Measurements from ENCODE around the gene PAQR7.
A peak's percentile ranks its signal among the peaks of the same experiment; 100 is the strongest.

Gene PAQR7

DNA sequence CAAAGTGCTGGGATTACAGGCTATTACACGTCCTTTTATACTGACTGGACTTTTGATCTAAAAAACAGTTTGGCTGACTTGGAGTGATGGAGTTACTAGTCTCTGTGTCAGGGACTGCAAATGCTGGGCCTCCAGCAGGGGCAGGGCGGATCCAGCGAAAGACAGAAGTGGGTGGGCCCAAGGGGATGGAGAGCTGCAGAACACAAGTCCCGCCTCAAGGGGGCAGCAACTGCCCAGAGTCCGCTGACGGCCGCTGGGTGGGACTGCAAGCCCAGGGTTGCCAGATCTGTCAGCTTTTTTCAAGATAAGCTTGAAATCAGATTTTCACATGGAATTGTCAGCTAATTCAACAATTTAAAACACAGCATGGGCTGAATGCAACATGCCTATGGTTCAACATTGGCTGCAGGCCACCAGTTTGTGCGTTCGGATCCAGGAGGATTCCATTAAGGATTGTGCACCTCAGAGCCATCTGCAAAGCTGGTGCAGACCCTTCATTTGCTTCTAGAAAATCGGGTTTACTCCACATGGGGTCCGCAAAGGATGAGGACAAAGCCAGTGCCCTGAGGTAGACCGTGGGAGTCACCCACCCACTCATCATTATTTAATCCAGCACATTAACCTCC is 20.0 kb upstream of the PAQR7 start:
- peak; percentile 90 for DNase-seq (ENCODE audit: low read depth)
- H3K4me3 ChIP-seq (ENCODE audit: low read length): no peak overlapping the region
- TF ChIP-seq, protein P1, sequence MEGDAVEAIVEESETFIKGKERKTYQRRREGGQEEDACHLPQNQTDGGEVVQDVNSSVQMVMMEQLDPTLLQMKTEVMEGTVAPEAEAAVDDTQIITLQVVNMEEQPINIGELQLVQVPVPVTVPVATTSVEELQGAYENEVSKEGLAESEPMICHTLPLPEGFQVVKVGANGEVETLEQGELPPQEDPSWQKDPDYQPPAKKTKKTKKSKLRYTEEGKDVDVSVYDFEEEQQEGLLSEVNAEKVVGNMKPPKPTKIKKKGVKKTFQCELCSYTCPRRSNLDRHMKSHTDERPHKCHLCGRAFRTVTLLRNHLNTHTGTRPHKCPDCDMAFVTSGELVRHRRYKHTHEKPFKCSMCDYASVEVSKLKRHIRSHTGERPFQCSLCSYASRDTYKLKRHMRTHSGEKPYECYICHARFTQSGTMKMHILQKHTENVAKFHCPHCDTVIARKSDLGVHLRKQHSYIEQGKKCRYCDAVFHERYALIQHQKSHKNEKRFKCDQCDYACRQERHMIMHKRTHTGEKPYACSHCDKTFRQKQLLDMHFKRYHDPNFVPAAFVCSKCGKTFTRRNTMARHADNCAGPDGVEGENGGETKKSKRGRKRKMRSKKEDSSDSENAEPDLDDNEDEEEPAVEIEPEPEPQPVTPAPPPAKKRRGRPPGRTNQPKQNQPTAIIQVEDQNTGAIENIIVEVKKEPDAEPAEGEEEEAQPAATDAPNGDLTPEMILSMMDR (IDR thresholded peaks at IDR 0.05; ENCODE audit: insufficient read depth, low read depth, low read length, missing control alignments): peak; percentile 95

DNA sequence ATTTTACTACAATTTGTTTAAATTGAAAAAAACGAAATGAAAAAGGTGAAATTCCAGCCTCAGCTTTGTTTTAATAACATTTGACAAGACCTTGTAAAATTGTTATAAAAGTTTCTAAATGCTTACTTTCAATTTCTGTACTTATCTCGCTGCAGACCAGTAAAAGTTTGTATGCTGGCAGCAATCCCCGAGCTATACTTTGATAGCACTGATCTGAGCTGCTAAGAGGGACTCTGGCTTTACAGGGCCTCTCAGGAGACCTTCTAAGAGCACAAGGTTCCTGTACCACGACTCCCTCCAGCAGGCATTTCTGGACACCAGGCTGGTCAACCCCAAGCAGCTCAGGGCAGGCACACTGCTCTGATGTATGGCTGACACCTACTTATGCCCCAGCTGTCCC is 17.6 kb upstream of the PAQR7 start:
- no peak for DNase-seq (ENCODE audit: low read depth)
- H3K4me3 ChIP-seq (ENCODE audit: low read length): no peak overlapping the region
- TF ChIP-seq, protein P1 (IDR thresholded peaks at IDR 0.05; ENCODE audit: insufficient read depth, low read depth, low read length, missing control alignments): no peak

DNA sequence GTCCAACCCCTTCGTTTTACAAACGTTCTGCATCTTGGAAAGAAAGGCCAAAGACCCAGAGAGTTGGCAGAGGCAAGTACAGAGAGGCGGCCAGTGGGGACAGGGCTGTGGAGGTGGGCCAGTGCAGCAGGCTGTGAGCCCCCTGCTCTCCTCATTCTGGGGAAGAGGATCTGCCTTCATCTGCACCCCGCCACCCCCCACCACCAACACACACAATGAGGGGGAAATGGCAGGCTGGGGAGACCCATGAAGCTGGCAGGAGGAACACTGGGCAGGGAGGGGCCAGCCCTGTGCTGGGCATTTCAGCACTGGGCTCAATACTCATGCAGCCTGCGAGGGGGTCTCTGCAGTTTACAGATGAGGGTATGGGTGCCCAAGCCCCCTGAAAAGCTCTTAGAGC is 16.1 kb upstream of the PAQR7 start:
- TF ChIP-seq, protein P1 (IDR thresholded peaks at IDR 0.05; ENCODE audit: insufficient read depth, low read depth, low read length, missing control alignments): no peak
- no peak overlapping the region for H3K4me3 ChIP-seq (ENCODE audit: low read length)

DNA sequence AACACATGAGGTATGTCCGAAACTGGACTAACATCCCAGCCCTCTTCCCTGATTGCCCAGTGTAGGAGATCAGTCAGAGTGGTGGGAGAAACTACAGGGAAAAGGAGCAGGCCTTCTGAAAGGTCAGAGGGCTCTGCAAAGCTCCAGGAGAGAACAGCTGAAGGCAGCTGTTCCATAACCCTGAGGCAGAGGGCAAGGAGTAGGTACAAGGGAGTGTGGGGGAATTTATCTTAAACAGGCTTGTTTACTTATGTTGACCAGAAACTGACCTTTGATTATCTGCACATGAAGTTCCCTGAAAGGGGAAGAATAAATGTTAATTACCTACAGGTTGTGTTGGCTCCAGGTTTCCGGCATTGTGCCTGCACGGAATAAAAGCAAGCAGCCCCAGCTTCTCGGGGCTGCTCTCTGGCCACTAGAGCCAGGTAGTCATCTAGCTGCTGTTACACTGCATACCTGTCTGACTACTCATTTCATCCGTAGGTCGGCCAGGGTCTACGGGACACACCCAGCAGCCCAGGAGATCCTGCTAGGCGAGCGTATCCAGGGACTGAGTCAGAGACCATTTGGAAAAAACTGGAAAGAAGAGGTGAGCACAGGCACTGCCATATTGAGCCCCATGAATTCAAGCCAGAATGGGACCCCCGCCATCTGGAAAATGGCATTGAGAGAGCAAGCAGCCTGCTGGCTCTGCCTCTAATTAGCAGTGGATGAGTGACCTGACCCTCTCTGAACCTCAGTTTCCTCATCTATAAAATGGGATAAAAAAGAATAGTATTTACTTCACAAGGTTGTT is 14.9 kb upstream of the PAQR7 start:
- DNase-seq (ENCODE audit: low read depth): peak; percentile 98
- TF ChIP-seq, protein P1 (IDR thresholded peaks at IDR 0.05; ENCODE audit: insufficient read depth, low read depth, low read length, missing control alignments): peak; percentile 20
- H3K4me3 ChIP-seq (ENCODE audit: low read length): no peak overlapping the region

More for the DNA sequence above, 16.1 kb upstream of the PAQR7 start:
- DNase-seq (ENCODE audit: low read depth): no peak

DNA sequence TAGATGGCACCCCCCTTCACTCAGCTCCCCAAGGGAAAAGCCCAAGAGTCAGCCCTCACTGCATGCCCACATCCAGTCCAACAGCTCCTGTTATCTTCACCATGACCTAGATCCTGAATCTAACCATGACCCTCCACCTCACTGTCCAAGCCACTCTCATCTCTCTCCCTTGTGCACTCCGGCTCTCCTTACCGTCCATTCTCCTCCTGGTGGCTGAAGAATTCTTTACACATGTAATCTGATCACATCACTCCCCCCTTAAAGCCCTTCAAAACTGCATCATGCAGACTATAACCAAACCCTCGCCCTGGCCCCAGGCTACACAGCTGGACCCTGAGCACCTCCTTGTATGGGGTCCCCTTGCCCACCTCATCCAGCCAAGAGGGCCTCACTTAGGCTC is 14.0 kb upstream of the PAQR7 start:
- H3K4me3 ChIP-seq (ENCODE audit: low read length): no peak overlapping the region
- TF ChIP-seq, protein P1 (IDR thresholded peaks at IDR 0.05; ENCODE audit: insufficient read depth, low read depth, low read length, missing control alignments): peak; percentile 28
- DNase-seq (ENCODE audit: low read depth): peak; percentile 25

DNA sequence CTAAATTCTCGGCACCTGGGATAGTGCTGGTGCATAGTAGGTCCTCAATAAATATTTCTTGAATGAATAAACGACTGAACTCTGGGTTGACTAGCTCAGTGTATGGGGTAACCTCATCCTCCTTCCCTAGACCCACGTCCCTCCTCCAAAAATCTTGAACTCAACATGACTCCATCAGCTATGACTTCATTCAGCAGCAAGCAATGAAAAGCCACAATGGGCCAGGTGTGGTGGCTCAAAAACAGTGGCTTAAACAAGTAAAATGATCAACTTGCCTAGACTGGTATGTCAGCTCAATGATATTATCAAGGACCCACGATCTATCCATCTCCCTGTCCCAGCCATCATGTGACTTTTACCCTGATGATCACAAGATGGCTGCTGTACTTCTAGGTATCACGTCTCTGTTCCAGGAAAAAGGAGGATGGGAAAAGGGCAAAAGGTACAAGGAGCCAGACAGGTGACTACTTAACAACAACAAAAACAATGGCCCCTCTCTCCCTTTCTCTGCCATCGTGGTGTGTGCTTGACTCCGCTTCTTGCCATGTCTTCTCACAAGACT is 13.0 kb upstream of the PAQR7 start:
- TF ChIP-seq, protein P1 (IDR thresholded peaks at IDR 0.05; ENCODE audit: insufficient read depth, low read depth, low read length, missing control alignments): no peak
- peak; percentile 30 for DNase-seq (ENCODE audit: low read depth)
- H3K4me3 ChIP-seq (ENCODE audit: low read length): no peak overlapping the region

Measured in epithelial cell of esophagus (primary cell).